CD14-positive monocyte (primary cell): ENCODE data around the gene ZNF335. TPM values are rescaled to one million over a fixed set of nuclear protein-coding genes. Genes with fewer than 3 reads are reported as not detected.

Experiments used
- DNase-seq, 3 donors: peaks; one replicate each; pipeline ENCODE4 v3.0.0-alpha.2; 2011 to 2022
- H2AFZ ChIP-seq: 2 replicates; pipeline ENCODE4 v1.6.0; 2012; ENCODE audit warnings: mild to moderate bottlenecking, low read depth, low read length, inconsistent platforms; ENCODE audit not compliant: insufficient read depth, poor library complexity, severe bottlenecking
- H3K27ac ChIP-seq, 2 donors: 1 replicate in 1 of 2; 2 replicates in 1 of 2; pipeline ENCODE4 v1.5.1; 2012 to 2013; ENCODE audit warnings: low read length in 2 of 2, control low read depth in 1 of 2, inconsistent platforms in 1 of 2, low read depth in 1 of 2, mild to moderate bottlenecking in 1 of 2
- H3K27me3 ChIP-seq, 2 donors: one replicate each; pipeline versions ENCODE4 v1.6.0 to v1.6.1; 2011 to 2013; ENCODE audit warnings: low read length in 2 of 2; ENCODE audit not compliant: control insufficient read depth in 2 of 2, insufficient read depth in 2 of 2
- H3K36me3 ChIP-seq, 2 donors: replicated peaks in 1 of 2; 1 replicate in 1 of 2; 2 replicates in 1 of 2; pipeline versions ENCODE4 v1.5.1 to v1.6.1; 2012 to 2013; ENCODE audit warnings: low read length in 2 of 2, control low read depth in 1 of 2, inconsistent platforms in 1 of 2, mild to moderate bottlenecking in 1 of 2; ENCODE audit not compliant: insufficient read depth in 2 of 2, control insufficient read depth in 1 of 2
- H3K4me1 ChIP-seq, 2 donors: 1 replicate in 1 of 2; 2 replicates in 1 of 2; pipeline versions ENCODE4 v1.5.1 to v1.6.1; 2012 to 2013; ENCODE audit warnings: low read length in 2 of 2, control low read depth in 1 of 2, inconsistent platforms in 1 of 2, mild to moderate bottlenecking in 1 of 2, moderate library complexity in 1 of 2; ENCODE audit not compliant: insufficient read depth in 2 of 2, control insufficient read depth in 1 of 2
- H3K4me2 ChIP-seq: replicated peaks from 2 replicates; pipeline ENCODE3; 2012; ENCODE audit warnings: low read length, moderate library complexity, mild to moderate bottlenecking; ENCODE audit not compliant: poor library complexity, severe bottlenecking; ENCODE audit errors: extremely low read depth
- H3K4me3 ChIP-seq, 3 experiments: fragments of 200-600 bp in 1 of 3; sonication (generic) in 1 of 3; replicated peaks in 1 of 3; 1 replicate in 2 of 3; 2 replicates in 1 of 3; pipeline ENCODE4 v1.5.1; 2011 to 2013; ENCODE audit warnings: low read length in 3 of 3, mild to moderate bottlenecking in 3 of 3, control low read depth in 2 of 3, low read depth in 2 of 3, inconsistent platforms in 1 of 3, moderate library complexity in 1 of 3
- H3K79me2 ChIP-seq: 2 replicates; pipeline ENCODE4 v1.6.0; 2012; ENCODE audit warnings: mild to moderate bottlenecking, control low read depth, inconsistent platforms, low read length, moderate library complexity; ENCODE audit not compliant: insufficient read depth
- H3K9ac ChIP-seq: 2 replicates; pipeline ENCODE4 v1.6.0; 2017; ENCODE audit warnings: low read length, mild to moderate bottlenecking; ENCODE audit not compliant: insufficient read depth, poor library complexity, severe bottlenecking
- H3K9me3 ChIP-seq, 2 donors: replicated peaks in 1 of 2; 1 replicate in 1 of 2; 2 replicates in 1 of 2; pipeline versions ENCODE4 v1.5.1 to v1.6.1; 2012 to 2013; ENCODE audit warnings: low read length in 2 of 2, control low read depth in 1 of 2; ENCODE audit not compliant: control insufficient read depth in 1 of 2, insufficient read depth in 1 of 2
- H4K20me1 ChIP-seq: 2 replicates; pipeline ENCODE4 v1.6.0; 2012; ENCODE audit warnings: mild to moderate bottlenecking, low read length, control low read depth, moderate library complexity; ENCODE audit not compliant: insufficient read depth
- H3K27ac Mint-ChIP-seq, 7 donors: one replicate each; pipeline ENCODE4 v1.8.0; 2020; ENCODE audit warnings: mild to moderate bottlenecking in 7 of 7, mixed read lengths in 7 of 7, moderate library complexity in 6 of 7, inconsistent platforms in 2 of 7
- H3K27me3 Mint-ChIP-seq, 3 donors: one replicate each; pipeline ENCODE4 v1.8.0; 2021 to 2022; ENCODE audit warnings: low read depth in 3 of 3, mild to moderate bottlenecking in 3 of 3, mixed read lengths in 3 of 3, moderate library complexity in 3 of 3, inconsistent platforms in 1 of 3
- H3K36me3 Mint-ChIP-seq, 2 donors: one replicate each; pipeline ENCODE4 v1.8.0; 2020; ENCODE audit warnings: mixed read lengths in 2 of 2, inconsistent platforms in 1 of 2, mild to moderate bottlenecking in 1 of 2
- H3K4me1 Mint-ChIP-seq: one replicate; pipeline ENCODE4 v1.8.0; 2020; ENCODE audit warnings: mild to moderate bottlenecking, mixed read lengths
- H3K4me3 Mint-ChIP-seq, 2 donors: one replicate each; pipeline ENCODE4 v1.8.0; 2020; ENCODE audit warnings: mild to moderate bottlenecking in 2 of 2, mixed read lengths in 2 of 2, moderate library complexity in 1 of 2
- H3K9me3 Mint-ChIP-seq, 7 donors: one replicate each; pipeline ENCODE4 v1.8.0; 2020 to 2022; ENCODE audit warnings: mixed read lengths in 7 of 7, mild to moderate bottlenecking in 6 of 7, moderate library complexity in 6 of 7, inconsistent platforms in 2 of 7
- WGBS: methylation state at CpG from one replicate; pipeline ENCODE4 v1.1.5; 2013; ENCODE audit warnings: missing lambda C conversion rate; ENCODE audit not compliant: insufficient coverage; 5-methylcytosine and 5-hydroxymethylcytosine counted together
- intact Hi-C, 2 donors: fragments of 100-400 bp; cut with micrococcal nuclease; formaldehyde crosslinking; loops; one replicate each; pipeline versions ENCODE4 v1.15.0 to v1.15.1; 2023
- polyA plus RNA-seq, 3 donors: library from polyadenylated mRNA; depleted of rRNA in 1 of 3; unstranded in 2 of 3; stranded (reverse) in 1 of 3; fragments of 300-500 nt in 2 of 3; fragments of >200 nt in 1 of 3; fragmentation: Illumina TruSeq in 2 of 3; gene quantifications; 1 replicate in 2 of 3; 2 replicates in 1 of 3; pipeline ENCODE4 v1.2.3, GENCODE V29; 2012 to 2021
- TF ChIP-seq, protein P1 (sequence below): fragments of 200-600 bp; IDR thresholded peaks from one replicate; pipeline ENCODE4 v1.8.0; 2022; ENCODE audit warnings: antibody characterized with exemption, mild to moderate bottlenecking

ZNF335 gene
- polyA plus RNA-seq, 3 donors = 2.7 to 39.6 (median 3.1) TPM

GRCh38 chr20:45919542-45920399 is 52.2 kb downstream of the ZNF335 start:
- DNase-seq = no peak
- Histone ChIP-seq H3K4me2 (no peak overlapping the region), H3K27me3 (no peaks in the 10 kb centered on the region), H3K36me3 (no peaks in the 10 kb centered on the region), H3K4me3 (no peak overlapping the region), H3K27ac (no peak overlapping the region), H4K20me1 (no peaks in the 10 kb centered on the region), H3K4me1 (peaks cover 25 to 27% of the 10 kb centered on the region in 2 donors), H3K79me2 (no peaks in the 10 kb centered on the region), H3K9ac (no peak overlapping the region), H2AFZ (no peak overlapping the region), H3K9me3 (no peaks in the 10 kb centered on the region)
- Mint-ChIP-seq H3K36me3 (no peaks in the 10 kb centered on the region), H3K27me3 (peaks cover 4 to 13% (median 7%) of the 10 kb centered on the region in 3 donors), H3K9me3 (peaks cover 0 to 2% (median 0%) of the 10 kb centered on the region in 7 donors), H3K27ac (no peak overlapping the region), H3K4me3 (no peak overlapping the region), H3K4me1 (peaks cover 22% of the 10 kb centered on the region)
- 82% methylated on average over 10 of the region's 11 CpGs for WGBS
- intact Hi-C loops = no loop called here
- TF ChIP-seq, protein P1, sequence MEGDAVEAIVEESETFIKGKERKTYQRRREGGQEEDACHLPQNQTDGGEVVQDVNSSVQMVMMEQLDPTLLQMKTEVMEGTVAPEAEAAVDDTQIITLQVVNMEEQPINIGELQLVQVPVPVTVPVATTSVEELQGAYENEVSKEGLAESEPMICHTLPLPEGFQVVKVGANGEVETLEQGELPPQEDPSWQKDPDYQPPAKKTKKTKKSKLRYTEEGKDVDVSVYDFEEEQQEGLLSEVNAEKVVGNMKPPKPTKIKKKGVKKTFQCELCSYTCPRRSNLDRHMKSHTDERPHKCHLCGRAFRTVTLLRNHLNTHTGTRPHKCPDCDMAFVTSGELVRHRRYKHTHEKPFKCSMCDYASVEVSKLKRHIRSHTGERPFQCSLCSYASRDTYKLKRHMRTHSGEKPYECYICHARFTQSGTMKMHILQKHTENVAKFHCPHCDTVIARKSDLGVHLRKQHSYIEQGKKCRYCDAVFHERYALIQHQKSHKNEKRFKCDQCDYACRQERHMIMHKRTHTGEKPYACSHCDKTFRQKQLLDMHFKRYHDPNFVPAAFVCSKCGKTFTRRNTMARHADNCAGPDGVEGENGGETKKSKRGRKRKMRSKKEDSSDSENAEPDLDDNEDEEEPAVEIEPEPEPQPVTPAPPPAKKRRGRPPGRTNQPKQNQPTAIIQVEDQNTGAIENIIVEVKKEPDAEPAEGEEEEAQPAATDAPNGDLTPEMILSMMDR = no peak

DNA sequence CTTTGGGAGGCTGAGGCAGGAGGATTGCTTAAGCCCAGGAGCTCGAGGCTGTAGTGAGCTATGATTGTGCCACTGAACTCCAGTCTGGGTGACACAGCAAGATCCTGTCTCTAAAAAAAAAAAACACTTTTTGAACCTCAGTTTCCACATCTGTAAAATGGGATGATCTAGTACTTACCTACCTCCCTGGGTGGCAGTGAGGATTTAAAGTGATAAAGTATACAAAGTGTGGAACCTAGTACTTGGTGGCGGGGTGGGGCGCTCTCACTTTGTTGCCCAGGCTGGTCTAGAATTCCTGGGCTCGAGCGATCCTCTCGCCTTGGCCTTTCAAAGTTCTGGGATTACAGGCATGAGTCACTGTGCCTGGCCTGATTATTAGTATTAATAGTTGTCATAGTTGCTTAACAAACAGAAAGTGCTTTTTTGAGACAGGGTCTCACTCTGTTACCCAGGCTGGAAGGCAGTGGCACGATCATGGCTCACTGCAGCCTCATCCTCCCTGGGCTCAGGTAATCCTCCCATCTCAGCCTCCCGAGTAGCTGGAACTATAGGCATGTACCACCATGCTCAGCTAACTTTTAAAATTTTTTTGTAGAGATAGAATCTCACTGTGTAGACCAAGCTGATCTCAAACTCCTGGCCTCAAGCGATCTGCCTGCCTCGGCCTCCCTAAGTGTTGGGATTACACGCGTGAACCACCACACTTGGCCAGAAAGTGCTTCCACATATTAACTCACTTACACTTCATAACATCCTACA is 53.0 kb downstream of the ZNF335 start:
- Histone ChIP-seq H2AFZ (no peak overlapping the region), H3K27ac (no peak overlapping the region), H3K9ac (no peak overlapping the region), H3K27me3 (no peaks in the 10 kb centered on the region), H3K36me3 (no peaks in the 10 kb centered on the region), H3K9me3 (no peaks in the 10 kb centered on the region), H3K4me1 (peaks cover 27% of the 10 kb centered on the region in 2 donors), H4K20me1 (no peaks in the 10 kb centered on the region), H3K4me3 (no peak overlapping the region), H3K4me2 (no peak overlapping the region), H3K79me2 (no peaks in the 10 kb centered on the region)
- DNase-seq = no peak
- 96% methylated on average over 8 of the region's 12 CpGs for WGBS
- TF ChIP-seq, protein P1 = no peak
- peaks cover 24% of the 10 kb centered on the region for H3K4me1 Mint-ChIP-seq
- H3K36me3 Mint-ChIP-seq = no peaks in the 10 kb centered on the region
- H3K27ac Mint-ChIP-seq = no peak overlapping the region
- no peak overlapping the region for H3K4me3 Mint-ChIP-seq
- H3K27me3 Mint-ChIP-seq = peaks cover 0 to 8% (median 4%) of the 10 kb centered on the region in 3 donors
- intact Hi-C loops = no loop called here
- H3K9me3 Mint-ChIP-seq = peaks cover 0 to 2% (median 0%) of the 10 kb centered on the region in 7 donors
